SK-N-SH (cell line): ENCODE results near the gene OR5H6.

Source experiments
- CHD2 ChIP-seq: fragments of 150-350 bp; IDR thresholded peaks from 2 replicates; pipeline ENCODE4 v1.6.1; 2018; ENCODE audit warnings: low read length; ENCODE audit not compliant: partially characterized antibody
- EP300 ChIP-seq, 2 experiments: IDR thresholded peaks; 2 replicates each; pipeline versions ENCODE4 v1.4.0 to v1.6.1; 2012; ENCODE audit warnings: borderline replicate concordance in 1 of 2, low read depth in 1 of 2, low read length in 1 of 2
- EZH2phosphoT487 ChIP-seq: fragments of 200-600 bp; sonication (generic); IDR thresholded peaks from 2 replicates; pipeline ENCODE4 v1.6.1; 2017; ENCODE audit warnings: low read depth, mixed run types, mild to moderate bottlenecking, antibody characterized with exemption, moderate library complexity, borderline replicate concordance
- FOXM1 ChIP-seq: IDR thresholded peaks from 2 replicates; pipeline ENCODE4 v1.4.0; 2012; ENCODE audit warnings: low read depth, mild to moderate bottlenecking
- NFIC ChIP-seq: IDR thresholded peaks from 2 replicates; pipeline ENCODE4 v1.4.0; 2012; ENCODE audit warnings: borderline replicate concordance
- POLR2AphosphoS5 ChIP-seq: IDR thresholded peaks from 2 replicates; pipeline ENCODE4 v1.6.1; 2012; ENCODE audit warnings: low read depth, low read length
- RCOR1 ChIP-seq: fragments of 150-350 bp; IDR thresholded peaks from 2 replicates; pipeline ENCODE4 v1.6.1; 2017; ENCODE audit warnings: antibody characterized with exemption, low read length
- SMC3 ChIP-seq: IDR thresholded peaks from 2 replicates; pipeline ENCODE4 v1.6.1; 2012; ENCODE audit warnings: low read depth, low read length, improper control_type of control experiment
- YY1 ChIP-seq: IDR thresholded peaks from 2 replicates; pipeline ENCODE4 v1.4.0; 2012; ENCODE audit warnings: low read depth, mild to moderate bottlenecking
- TF ChIP-seq, protein P1 (sequence below): IDR thresholded peaks from 2 replicates; pipeline ENCODE4 v1.4.0; 2012; ENCODE audit warnings: low read depth
- TF ChIP-seq, protein P2 (sequence below): fragments of 200-600 bp; sonication (generic); IDR thresholded peaks from 2 replicates; pipeline ENCODE4 v1.6.1; 2017; ENCODE audit warnings: antibody characterized with exemption, mild to moderate bottlenecking, moderate library complexity
- TF ChIP-seq, protein P3 (sequence below): IDR thresholded peaks from 2 replicates; pipeline ENCODE4 v1.4.0; 2012; ENCODE audit warnings: low read depth, borderline replicate concordance

DNA sequence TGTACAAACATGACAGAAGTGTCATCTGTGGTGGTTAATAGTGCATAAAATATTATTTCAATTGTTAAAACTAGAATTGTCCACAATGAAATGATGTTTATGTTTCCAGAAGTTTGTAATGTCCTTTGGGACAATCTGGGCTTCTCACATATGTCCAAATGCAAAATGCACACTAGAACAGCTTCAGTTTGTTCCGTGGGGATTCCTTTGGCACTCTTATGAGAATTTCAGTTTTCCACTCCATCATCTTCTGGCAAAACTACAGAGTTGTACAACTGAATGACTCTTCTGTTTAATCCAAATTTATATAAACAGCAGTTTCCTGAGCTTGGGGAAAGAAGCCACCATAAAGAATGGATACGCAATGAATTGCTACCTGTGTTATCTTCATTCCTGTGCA lies 2.0 kb upstream of the OR5H6 start:
- TF ChIP-seq, protein P1, sequence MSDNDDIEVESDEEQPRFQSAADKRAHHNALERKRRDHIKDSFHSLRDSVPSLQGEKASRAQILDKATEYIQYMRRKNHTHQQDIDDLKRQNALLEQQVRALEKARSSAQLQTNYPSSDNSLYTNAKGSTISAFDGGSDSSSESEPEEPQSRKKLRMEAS, result no peak
- TF ChIP-seq NFIC, result no peak
- TF ChIP-seq, protein P2, sequence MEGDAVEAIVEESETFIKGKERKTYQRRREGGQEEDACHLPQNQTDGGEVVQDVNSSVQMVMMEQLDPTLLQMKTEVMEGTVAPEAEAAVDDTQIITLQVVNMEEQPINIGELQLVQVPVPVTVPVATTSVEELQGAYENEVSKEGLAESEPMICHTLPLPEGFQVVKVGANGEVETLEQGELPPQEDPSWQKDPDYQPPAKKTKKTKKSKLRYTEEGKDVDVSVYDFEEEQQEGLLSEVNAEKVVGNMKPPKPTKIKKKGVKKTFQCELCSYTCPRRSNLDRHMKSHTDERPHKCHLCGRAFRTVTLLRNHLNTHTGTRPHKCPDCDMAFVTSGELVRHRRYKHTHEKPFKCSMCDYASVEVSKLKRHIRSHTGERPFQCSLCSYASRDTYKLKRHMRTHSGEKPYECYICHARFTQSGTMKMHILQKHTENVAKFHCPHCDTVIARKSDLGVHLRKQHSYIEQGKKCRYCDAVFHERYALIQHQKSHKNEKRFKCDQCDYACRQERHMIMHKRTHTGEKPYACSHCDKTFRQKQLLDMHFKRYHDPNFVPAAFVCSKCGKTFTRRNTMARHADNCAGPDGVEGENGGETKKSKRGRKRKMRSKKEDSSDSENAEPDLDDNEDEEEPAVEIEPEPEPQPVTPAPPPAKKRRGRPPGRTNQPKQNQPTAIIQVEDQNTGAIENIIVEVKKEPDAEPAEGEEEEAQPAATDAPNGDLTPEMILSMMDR, result no peak
- TF ChIP-seq, protein P3, sequence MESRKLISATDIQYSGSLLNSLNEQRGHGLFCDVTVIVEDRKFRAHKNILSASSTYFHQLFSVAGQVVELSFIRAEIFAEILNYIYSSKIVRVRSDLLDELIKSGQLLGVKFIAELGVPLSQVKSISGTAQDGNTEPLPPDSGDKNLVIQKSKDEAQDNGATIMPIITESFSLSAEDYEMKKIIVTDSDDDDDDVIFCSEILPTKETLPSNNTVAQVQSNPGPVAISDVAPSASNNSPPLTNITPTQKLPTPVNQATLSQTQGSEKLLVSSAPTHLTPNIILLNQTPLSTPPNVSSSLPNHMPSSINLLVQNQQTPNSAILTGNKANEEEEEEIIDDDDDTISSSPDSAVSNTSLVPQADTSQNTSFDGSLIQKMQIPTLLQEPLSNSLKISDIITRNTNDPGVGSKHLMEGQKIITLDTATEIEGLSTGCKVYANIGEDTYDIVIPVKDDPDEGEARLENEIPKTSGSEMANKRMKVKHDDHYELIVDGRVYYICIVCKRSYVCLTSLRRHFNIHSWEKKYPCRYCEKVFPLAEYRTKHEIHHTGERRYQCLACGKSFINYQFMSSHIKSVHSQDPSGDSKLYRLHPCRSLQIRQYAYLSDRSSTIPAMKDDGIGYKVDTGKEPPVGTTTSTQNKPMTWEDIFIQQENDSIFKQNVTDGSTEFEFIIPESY, result no peak
- no peak for TF ChIP-seq EZH2phosphoT487
- no peak for TF ChIP-seq SMC3
- TF ChIP-seq CHD2, result no peak
- no peak for TF ChIP-seq EP300 (IDR thresholded peaks at IDR 0.05; ENCODE audit: borderline replicate concordance in 1 of 2, low read depth in 1 of 2, low read length in 1 of 2)
- no peak for TF ChIP-seq RCOR1
- no peak for TF ChIP-seq FOXM1
- no peak for TF ChIP-seq POLR2AphosphoS5
- no peak for TF ChIP-seq YY1
